Activated CD4-positive, alpha-beta T cell treated with anti-CD3 and anti-CD28 coated beads, Interleukin-10, Interleukin-2, amounts not matched to agents 100 ng/mL and 50 ng/mL, durations not matched to agents 16 hours and 8 hours (primary cell): ENCODE results near the gene ABCF3.

Experiments
- DNase-seq: peaks from one replicate; pipeline ENCODE4 v3.0.0-alpha.2; 2020

ABCF3 gene

DNA sequence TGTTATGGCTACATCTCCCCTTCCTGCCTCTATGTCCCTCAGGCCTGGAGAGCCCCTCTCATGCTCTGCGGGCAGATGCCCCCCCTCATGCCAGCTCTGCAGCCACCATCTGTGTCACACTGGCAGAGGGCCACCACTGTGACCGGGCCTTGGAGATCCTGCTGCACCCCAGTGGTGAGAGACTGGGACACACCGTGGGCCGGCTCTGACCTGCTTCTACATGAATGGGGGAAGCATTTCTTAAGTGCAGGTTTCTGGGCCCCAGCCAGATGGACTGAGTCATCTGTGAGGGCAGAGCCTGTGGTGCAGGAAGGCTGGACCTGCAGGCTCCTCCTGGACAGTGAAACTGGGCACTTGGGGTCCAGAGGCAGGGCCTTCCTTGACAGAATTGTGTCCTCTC is 48.2 kb downstream of the ABCF3 start:
- no peak for DNase-seq

- no peak for DNase-seq
Measured at GRCh38 chr3:184234671-184235380, 48.8 kb downstream of the ABCF3 start.

GRCh38 chr3:184235381-184236032 is 49.5 kb downstream of the ABCF3 start:
- DNase-seq, result no peak

- DNase-seq, result no peak
Measured at GRCh38 chr3:184236033-184236410, 50.0 kb downstream of the ABCF3 start.

GRCh38 chr3:184236636-184237035 is 50.6 kb downstream of the ABCF3 start:
- no peak for DNase-seq

DNA sequence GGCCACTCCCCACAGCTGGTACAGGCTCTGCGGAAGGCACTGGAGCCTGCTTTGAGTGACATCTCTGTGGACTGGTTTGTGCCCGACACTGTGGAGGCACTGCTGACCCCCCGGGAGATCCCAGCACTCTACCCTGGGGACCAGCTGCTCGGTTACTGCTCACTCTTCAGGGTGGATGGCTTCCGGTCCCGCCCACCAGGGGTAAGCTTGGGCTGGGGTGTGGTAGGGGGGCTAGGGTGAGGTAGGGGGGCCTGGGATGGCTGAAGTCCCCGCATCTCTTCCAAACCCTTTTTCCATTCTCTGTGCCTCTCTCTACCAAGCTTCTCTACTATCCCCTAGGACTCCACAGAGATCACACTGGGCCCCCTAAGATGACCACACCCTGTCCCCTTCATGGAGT is 51.2 kb downstream of the ABCF3 start:
- no peak for DNase-seq

DNA sequence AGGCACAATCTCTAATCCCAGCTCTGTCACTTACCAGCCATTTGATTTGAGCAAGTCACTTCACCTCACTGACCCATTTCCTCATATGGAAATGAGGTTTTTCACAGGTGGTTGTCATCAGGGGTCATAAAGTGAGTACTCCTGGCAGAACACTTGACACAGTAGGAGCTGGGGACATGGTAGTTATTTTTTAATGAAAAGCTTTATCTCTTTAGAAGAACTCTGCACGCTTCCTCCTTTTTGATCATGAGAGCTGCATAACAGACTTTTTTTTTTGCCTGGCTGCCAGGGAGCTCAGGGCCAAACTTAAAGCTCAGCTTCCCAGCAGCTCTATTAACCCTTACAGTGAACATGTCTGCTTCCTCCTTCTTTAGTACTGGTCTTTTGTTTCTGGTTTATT is 51.8 kb downstream of the ABCF3 start:
- DNase-seq, result no peak

DNA sequence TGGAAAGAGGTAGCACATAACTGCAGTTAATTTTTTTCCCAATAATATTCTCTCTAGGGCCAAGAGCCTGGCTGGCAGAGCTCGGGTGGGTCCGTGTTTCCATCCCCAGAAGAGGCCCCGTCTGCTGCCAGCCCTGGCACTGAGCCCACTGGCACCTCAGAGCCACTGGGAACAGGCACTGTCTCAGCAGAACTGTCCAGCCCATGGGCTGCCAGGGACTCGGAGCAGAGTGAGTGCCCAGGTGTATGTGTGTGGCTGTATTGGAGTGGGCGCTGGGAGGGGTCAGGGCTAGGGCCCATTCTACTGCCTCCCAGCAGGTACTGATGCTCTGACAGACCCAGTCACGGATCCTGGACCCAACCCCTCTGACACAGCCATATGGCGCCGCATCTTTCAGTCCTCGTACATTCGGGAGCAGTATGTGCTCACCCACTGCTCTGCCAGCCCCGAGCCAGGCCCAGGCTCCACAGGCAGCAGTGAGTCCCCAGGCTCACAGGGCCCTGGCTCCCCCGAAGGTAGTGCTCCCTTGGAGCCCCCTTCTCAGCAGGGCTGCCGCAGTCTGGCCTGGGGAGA is 52.3 kb downstream of the ABCF3 start:
- no peak for DNase-seq

- no peak for DNase-seq
Measured at GRCh38 chr3:184239221-184239620, 53.2 kb downstream of the ABCF3 start.

GRCh38 chr3:184239708-184240107 is 53.7 kb downstream of the ABCF3 start:
- no peak for DNase-seq

- DNase-seq, result no peak
Measured at GRCh38 chr3:184240384-184241140, 54.6 kb downstream of the ABCF3 start.

DNA sequence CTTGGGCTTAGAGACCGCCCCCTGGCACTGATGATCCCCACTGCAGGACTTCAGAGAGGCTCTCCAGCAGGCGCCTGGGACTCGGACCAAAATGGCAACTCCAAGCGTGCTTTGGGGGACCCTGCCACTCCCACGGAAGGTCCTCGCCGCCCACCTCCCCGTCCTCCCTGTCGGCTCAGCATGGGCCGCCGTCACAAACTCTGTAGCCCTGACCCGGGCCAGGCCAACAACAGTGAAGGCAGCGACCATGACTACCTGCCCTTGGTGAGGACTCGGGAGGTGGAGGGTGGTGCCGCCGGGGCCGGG is 55.1 kb downstream of the ABCF3 start:
- DNase-seq, result no peak

DNA sequence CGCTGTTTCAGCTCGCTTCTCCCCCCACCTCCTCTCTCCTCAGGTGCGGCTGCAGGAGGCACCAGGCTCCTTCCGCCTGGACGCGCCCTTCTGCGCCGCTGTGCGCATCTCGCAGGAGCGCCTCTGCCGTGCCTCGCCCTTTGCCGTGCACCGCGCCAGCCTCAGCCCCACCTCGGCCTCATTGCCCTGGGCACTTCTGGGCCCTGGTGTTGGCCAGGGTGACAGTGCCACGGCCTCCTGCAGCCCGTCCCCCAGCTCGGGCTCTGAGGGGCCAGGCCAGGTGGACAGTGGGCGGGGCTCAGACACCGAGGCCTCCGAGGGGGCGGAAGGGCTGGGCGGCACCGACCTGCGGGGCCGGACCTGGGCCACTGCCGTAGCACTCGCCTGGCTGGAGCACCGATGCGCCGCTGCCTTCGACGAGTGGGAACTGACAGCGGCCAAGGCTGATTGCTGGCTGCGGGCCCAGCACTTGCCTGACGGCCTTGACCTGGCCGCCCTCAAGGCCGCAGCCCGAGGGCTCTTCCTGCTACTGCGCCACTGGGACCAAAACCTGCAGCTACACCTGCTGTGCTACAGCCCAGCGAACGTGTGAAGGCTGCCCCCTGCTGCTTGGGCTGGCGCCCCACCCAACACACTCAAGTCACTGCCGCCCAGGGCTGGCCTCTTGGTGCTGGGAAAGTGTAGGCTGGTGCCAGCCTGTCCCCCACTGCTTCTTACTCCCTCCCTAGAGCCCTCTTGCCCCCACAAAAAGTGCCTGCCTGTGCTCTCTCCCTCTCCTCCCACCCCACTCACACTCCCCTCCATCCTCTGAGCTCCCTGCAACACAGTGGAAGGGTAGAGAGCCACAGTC is 55.7 kb downstream of the ABCF3 start:
- DNase-seq, result no peak

GRCh38 chr3:184242297-184242685 is 56.3 kb downstream of the ABCF3 start:
- DNase-seq, result no peak
